Mesenchymal stem cell (in vitro differentiated cells and primary cell): ENCODE measurements around the gene DZANK1.
"Not testable (repeated sequence)": the region's sequence is repeated elsewhere in the genome, so short reads cannot be mapped to it uniquely, and the experiment has no call there.

Source experiments
- DNase-seq: peaks from one replicate; pipeline ENCODE4 v3.0.0-alpha.2; 2013
- H2AFZ ChIP-seq: one replicate; pipeline ENCODE4 v1.6.1; 2013; ENCODE audit warnings: low read depth, mild to moderate bottlenecking, control low read depth, inconsistent platforms, low read length, moderate library complexity
- H2AK5ac ChIP-seq: 2 replicates; pipeline ENCODE4 v1.6.1; 2013; ENCODE audit warnings: low read length, moderate library complexity, mild to moderate bottlenecking, inconsistent platforms; ENCODE audit not compliant: severe bottlenecking
- H2BK120ac ChIP-seq: one replicate; pipeline ENCODE4 v1.6.1; 2013; ENCODE audit warnings: low read depth, mild to moderate bottlenecking, inconsistent platforms, low read length, moderate library complexity
- H2BK12ac ChIP-seq, 2 experiments: one replicate each; pipeline ENCODE4 v1.6.1; 2013; ENCODE audit warnings: inconsistent platforms in 2 of 2, low read length in 2 of 2, mild to moderate bottlenecking in 2 of 2, moderate library complexity in 2 of 2, control low read depth in 1 of 2
- H2BK15ac ChIP-seq: one replicate; pipeline ENCODE4 v1.6.1; 2013; ENCODE audit warnings: mild to moderate bottlenecking, low read depth, inconsistent platforms; ENCODE audit not compliant: poor library complexity, severe bottlenecking
- H2BK5ac ChIP-seq: 2 replicates; pipeline ENCODE4 v1.6.1; 2013; ENCODE audit warnings: low read depth, mild to moderate bottlenecking, low read length, control low read depth, inconsistent platforms; ENCODE audit not compliant: poor library complexity, severe bottlenecking
- H3K14ac ChIP-seq, 2 experiments: one replicate each; pipeline ENCODE4 v1.6.1; 2013; ENCODE audit warnings: inconsistent platforms in 2 of 2, low read length in 2 of 2, control low read depth in 1 of 2, mild to moderate bottlenecking in 1 of 2, moderate library complexity in 1 of 2
- H3K18ac ChIP-seq, 2 experiments: one replicate each; pipeline ENCODE4 v1.6.1; 2013; ENCODE audit warnings: inconsistent platforms in 2 of 2, low read length in 2 of 2, control low read depth in 1 of 2, low read depth in 1 of 2, mild to moderate bottlenecking in 1 of 2
- H3K23ac ChIP-seq, 2 experiments: one replicate each; pipeline ENCODE4 v1.6.1; 2013; ENCODE audit warnings: inconsistent platforms in 2 of 2, low read length in 2 of 2, mild to moderate bottlenecking in 2 of 2, moderate library complexity in 2 of 2, control low read depth in 1 of 2
- H3K27ac ChIP-seq: 2 replicates; pipeline ENCODE4 v1.5.1; 2013; ENCODE audit warnings: mild to moderate bottlenecking, moderate library complexity, low read length, control low read depth, inconsistent platforms; ENCODE audit not compliant: poor library complexity, severe bottlenecking
- H3K27me3 ChIP-seq, 2 experiments: 2 replicates each; pipeline versions ENCODE4 v1.6.1 to v1.7.0; 2013; ENCODE audit warnings: low read length in 2 of 2, mild to moderate bottlenecking in 2 of 2, moderate library complexity in 2 of 2, control low read depth in 1 of 2, inconsistent platforms in 1 of 2; ENCODE audit not compliant: control insufficient read depth in 1 of 2, insufficient read depth in 1 of 2
- H3K36me3 ChIP-seq, 2 experiments: 2 replicates each; pipeline versions ENCODE4 v1.6.1 to v1.7.0; 2013; ENCODE audit warnings: low read length in 2 of 2, control low read depth in 1 of 2, inconsistent platforms in 1 of 2, low read depth in 1 of 2, mild to moderate bottlenecking in 1 of 2; ENCODE audit not compliant: insufficient read depth in 2 of 2, control insufficient read depth in 1 of 2
- H3K4ac ChIP-seq, 2 experiments: one replicate each; pipeline ENCODE4 v1.6.1; 2013; ENCODE audit warnings: inconsistent platforms in 2 of 2, low read length in 2 of 2, mild to moderate bottlenecking in 2 of 2, moderate library complexity in 2 of 2, control low read depth in 1 of 2, low read depth in 1 of 2
- H3K4me1 ChIP-seq: 2 replicates; pipeline ENCODE4 v1.6.1; 2013; ENCODE audit warnings: low read depth, low read length, control low read depth; ENCODE audit not compliant: control insufficient read depth, insufficient read depth
- H3K4me2 ChIP-seq: 2 replicates; pipeline ENCODE4 v1.6.1; 2013; ENCODE audit warnings: low read length, mild to moderate bottlenecking, inconsistent platforms; ENCODE audit not compliant: poor library complexity, severe bottlenecking
- H3K4me3 ChIP-seq, 2 experiments: 2 replicates each; pipeline versions ENCODE4 v1.5.1 to v1.7.0; 2013; ENCODE audit warnings: low read length in 2 of 2, mild to moderate bottlenecking in 2 of 2, control low read depth in 1 of 2, low read depth in 1 of 2; ENCODE audit not compliant: insufficient read depth in 1 of 2
- H3K79me1 ChIP-seq: replicated peaks from 2 replicates; pipeline ENCODE4 v1.6.1; 2013; ENCODE audit warnings: mild to moderate bottlenecking, control low read depth, low read length, inconsistent platforms; ENCODE audit not compliant: poor library complexity, severe bottlenecking
- H3K9ac ChIP-seq: 2 replicates; pipeline ENCODE4 v1.7.0; 2013; ENCODE audit warnings: mild to moderate bottlenecking, low read length, moderate library complexity
- H3K9me3 ChIP-seq: 2 replicates; pipeline ENCODE4 v1.7.0; 2013; ENCODE audit warnings: mild to moderate bottlenecking, low read length; ENCODE audit not compliant: control insufficient read depth
- H4K8ac ChIP-seq: one replicate; pipeline ENCODE4 v1.6.1; 2013; ENCODE audit warnings: inconsistent platforms, mild to moderate bottlenecking, low read length, moderate library complexity
- H4K91ac ChIP-seq: one replicate; pipeline ENCODE4 v1.6.1; 2013; ENCODE audit warnings: mild to moderate bottlenecking, low read length, inconsistent platforms
- WGBS: methylation state at CpG from one replicate; pipeline ENCODE4 v1.1.7; 2013; ENCODE audit warnings: mixed read lengths; 5-methylcytosine and 5-hydroxymethylcytosine counted together

DZANK1 gene

GRCh38 chr20:18501672-18502071 lies 34.8 kb upstream of the DZANK1 start:
- H3K4me1 ChIP-seq, H3K4me2 ChIP-seq, H2BK120ac ChIP-seq, H2AFZ ChIP-seq, H3K36me3 ChIP-seq, H4K91ac ChIP-seq, H3K14ac ChIP-seq, H3K27ac ChIP-seq, H3K9me3 ChIP-seq, H2BK5ac ChIP-seq, DNase-seq, H3K27me3 ChIP-seq, H3K4me3 ChIP-seq, H3K23ac ChIP-seq, H2AK5ac ChIP-seq, H2BK15ac ChIP-seq, H2BK12ac ChIP-seq, H3K79me1 ChIP-seq, H4K8ac ChIP-seq, H3K18ac ChIP-seq, H3K9ac ChIP-seq, H3K4ac ChIP-seq: not testable (repeated sequence)
- WGBS, result no CpG with 5 or more reads among the region's 1 CpG

GRCh38 chr20:18497603-18498002 lies 30.8 kb upstream of the DZANK1 start:
- no peak overlapping the region for H3K18ac ChIP-seq
- H3K27ac ChIP-seq, result no peak overlapping the region
- peak overlapping the region in 1 of 2 experiments; percentile 92 for H3K4me3 ChIP-seq
- no peak overlapping the region for H2AFZ ChIP-seq
- H3K14ac ChIP-seq, result no peak overlapping the region
- H4K8ac ChIP-seq, result no peak overlapping the region
- no peak overlapping the region for H3K4ac ChIP-seq
- DNase-seq, result no peak
- H3K36me3 ChIP-seq, result peaks cover 0 to 13% of the 10 kb centered on the region in 2 experiments
- peaks cover 2% of the 10 kb centered on the region for H3K4me1 ChIP-seq
- no peak overlapping the region for H2BK15ac ChIP-seq
- peaks cover 4% of the 10 kb centered on the region for H3K79me1 ChIP-seq
- no peak overlapping the region for H2BK12ac ChIP-seq
- H3K23ac ChIP-seq, result no peak overlapping the region
- H3K9ac ChIP-seq, result peak overlapping the region; percentile 88
- H3K4me2 ChIP-seq, result no peak overlapping the region
- WGBS, result 100% methylated on average over 2 of the region's 3 CpGs
- no peak overlapping the region for H2BK5ac ChIP-seq
- H3K9me3 ChIP-seq, result no peaks in the 10 kb centered on the region
- no peaks in the 10 kb centered on the region for H3K27me3 ChIP-seq
- H4K91ac ChIP-seq, result no peak overlapping the region
- H2AK5ac ChIP-seq, result no peak overlapping the region
- no peak overlapping the region for H2BK120ac ChIP-seq

- 0% methylated on average over 27 of the region's 31 CpGs for WGBS
- H3K36me3 ChIP-seq, result peaks cover 0 to 18% of the 10 kb centered on the region in 2 experiments
- H2BK12ac ChIP-seq, result no peak within 1 kb of the TSS
- H3K9ac ChIP-seq, result peak within 1 kb of the TSS; percentile 88
- H3K4me1 ChIP-seq, result peaks cover 2% of the 10 kb centered on the region
- peak within 1 kb of the TSS in 1 of 2 experiments; percentile 9 for H3K18ac ChIP-seq
- H2AK5ac ChIP-seq, result no peak within 1 kb of the TSS
- H3K23ac ChIP-seq, result no peak within 1 kb of the TSS
- no peak within 1 kb of the TSS for H2BK5ac ChIP-seq
- H3K14ac ChIP-seq, result peak within 1 kb of the TSS in 1 of 2 experiments; percentile 72
- H4K8ac ChIP-seq, result peak within 1 kb of the TSS; percentile 35
- peak within 1 kb of the TSS; percentile 78 to 92 for H3K4me3 ChIP-seq
- H2AFZ ChIP-seq, result peak within 1 kb of the TSS; percentile 62
- no peak within 1 kb of the TSS for H3K27ac ChIP-seq
- DNase-seq, result peak; percentile 81
- no peaks in the 10 kb centered on the region for H3K27me3 ChIP-seq
- no peak within 1 kb of the TSS for H4K91ac ChIP-seq
- H3K4me2 ChIP-seq, result peak within 1 kb of the TSS; percentile 68
- H3K4ac ChIP-seq, result peak within 1 kb of the TSS in 1 of 2 experiments; percentile 7
- H3K9me3 ChIP-seq, result no peaks in the 10 kb centered on the region
- H2BK120ac ChIP-seq, result no peak within 1 kb of the TSS
- peaks cover 4% of the 10 kb centered on the region for H3K79me1 ChIP-seq
- no peak within 1 kb of the TSS for H2BK15ac ChIP-seq
Measured at GRCh38 chr20:18496740-18497592, 30.1 kb upstream of the DZANK1 start, which contains the start of gene RBBP9. Gene RBBP9 (minus strand): TSS chr20:18497225. CDS start chr20:18497167, 58 bp downstream.

- Histone ChIP-seq H2AFZ (no peak overlapping the region), H3K36me3 (peaks cover 0 to 18% of the 10 kb centered on the region in 2 experiments), H3K27me3 (no peaks in the 10 kb centered on the region), H3K9ac (peak overlapping the region; percentile 88), H3K79me1 (peaks cover 4% of the 10 kb centered on the region), H3K4me3 (peak overlapping the region in 1 of 2 experiments; percentile 92), H3K23ac (no peak overlapping the region), H3K4ac (peak overlapping the region in 1 of 2 experiments; percentile 7), H2BK15ac (no peak overlapping the region), H2BK12ac (no peak overlapping the region), H2BK5ac (no peak overlapping the region), H2AK5ac (no peak overlapping the region), H2BK120ac (no peak overlapping the region), H4K91ac (no peak overlapping the region), H3K27ac (no peak overlapping the region), H3K14ac (peak overlapping the region in 1 of 2 experiments; percentile 41), H3K4me1 (peaks cover 2% of the 10 kb centered on the region), H3K4me2 (peak overlapping the region; percentile 68), H3K9me3 (no peaks in the 10 kb centered on the region), H4K8ac (no peak overlapping the region), H3K18ac (no peak overlapping the region)
- 44% methylated on average over 6 of the region's 7 CpGs for WGBS
- DNase-seq, result peak; percentile 1
Measured at GRCh38 chr20:18496042-18496441, 29.2 kb upstream of the DZANK1 start.
